Activated CD8-positive, alpha-beta memory T cell treated with anti-CD3 and anti-CD28 coated beads for 1 hour (primary cell): ENCODE data around the gene TTC28.
"Not testable (repeated sequence)": the region's sequence is repeated elsewhere in the genome, so short reads cannot be mapped to it uniquely, and the experiment has no call there.

Source experiments
- DNase-seq, 2 donors: peaks; one replicate each; pipeline ENCODE4 v3.0.0-alpha.2; 2020; ENCODE audit warnings: low read depth in 1 of 2; ENCODE audit errors: extremely low read depth in 1 of 2

Gene TTC28

DNA sequence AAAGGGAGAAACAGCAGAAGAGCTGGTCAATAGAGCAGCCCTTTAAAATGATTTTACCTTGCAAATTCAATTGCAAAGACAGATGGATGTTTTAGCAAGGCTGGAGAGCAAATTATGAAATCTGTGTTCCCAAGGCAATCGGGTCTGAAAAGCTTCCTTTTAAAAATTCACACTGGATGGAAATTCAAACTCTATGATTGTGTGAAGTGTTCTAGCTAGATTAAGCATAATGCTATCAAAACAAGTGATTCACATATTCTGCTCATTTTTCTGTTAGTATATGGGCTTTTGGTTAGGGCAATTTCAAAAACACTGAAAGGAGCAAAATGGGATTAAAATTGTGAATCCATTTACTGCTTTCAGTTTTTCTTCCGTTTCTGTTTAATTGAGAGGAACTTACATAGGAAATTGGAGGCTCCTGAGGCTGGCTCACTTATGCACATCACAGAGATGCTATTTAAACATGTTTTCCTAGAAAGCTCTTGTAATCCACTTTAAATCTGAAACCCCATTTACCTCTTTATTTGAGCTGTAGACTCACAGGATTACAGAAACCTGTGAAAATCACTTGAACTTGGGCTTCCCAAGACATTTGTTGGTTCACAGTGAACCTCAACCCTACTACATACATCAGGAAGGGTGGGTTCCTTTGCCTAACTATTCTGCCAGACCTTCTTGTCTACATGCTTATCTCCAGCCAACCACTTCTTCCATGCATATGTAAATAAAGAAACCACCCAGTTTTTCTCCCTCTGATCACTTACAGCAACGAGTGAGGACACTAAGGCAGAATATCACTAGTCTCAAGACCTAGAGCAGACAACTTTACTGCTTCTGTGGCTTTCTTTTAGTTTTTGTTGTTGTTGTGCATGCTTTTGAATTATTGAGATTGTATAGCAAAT, 558.7 kb downstream of the TTC28 start:
- no peak for DNase-seq

- no peak for DNase-seq
These were observed 560.5 kb downstream of the TTC28 start for GRCh38 chr22:28118957-28119631.

DNA sequence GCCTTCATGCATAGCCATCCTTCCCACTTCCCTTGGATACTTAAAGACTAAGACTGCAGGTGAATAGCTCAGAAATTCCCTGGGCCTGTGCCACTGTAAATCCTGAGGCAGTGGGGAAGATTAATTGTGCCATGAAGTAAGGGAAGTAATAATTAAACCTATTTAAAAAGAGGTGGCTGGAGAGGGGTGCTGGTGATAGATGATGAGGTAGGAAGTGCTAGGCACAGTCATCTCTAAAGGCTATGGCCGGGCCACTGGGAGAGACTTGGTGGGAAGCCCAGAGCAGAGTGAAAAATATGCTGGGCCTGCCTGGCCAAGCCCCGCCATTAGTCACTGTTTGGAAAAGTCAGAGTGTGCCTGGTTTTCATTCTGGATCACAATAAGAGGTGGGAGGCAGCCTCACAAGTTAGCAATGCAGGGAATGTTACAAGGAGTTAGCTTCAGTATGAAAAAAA, 563.4 kb downstream of the TTC28 start:
- DNase-seq: no peak

GRCh38 chr22:28115426-28115825, 564.2 kb downstream of the TTC28 start:
- no peak for DNase-seq

DNA sequence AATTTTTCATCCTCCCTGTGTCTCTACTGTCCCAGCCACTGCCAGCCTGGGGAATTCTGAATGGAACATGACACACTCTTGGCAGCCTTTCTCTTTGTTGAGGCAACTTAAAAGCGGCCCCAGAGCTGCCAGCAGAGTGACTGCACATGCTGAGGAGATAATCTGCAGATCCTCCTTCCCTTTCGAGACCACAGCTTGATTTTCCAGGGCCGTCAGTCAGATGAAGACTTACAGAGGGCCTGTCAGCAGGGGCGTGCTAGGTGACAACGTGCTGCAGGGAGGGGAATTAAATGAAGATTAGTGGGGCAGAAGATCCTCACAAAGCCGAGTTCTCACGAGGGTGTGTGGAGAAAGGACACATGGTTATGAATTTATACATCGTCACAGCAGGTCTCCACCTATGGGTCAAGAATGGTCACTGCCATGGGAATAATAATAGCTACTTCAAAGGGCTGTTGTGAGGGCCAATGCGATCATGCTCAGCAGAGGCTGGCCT, 567.0 kb downstream of the TTC28 start:
- DNase-seq: no peak

- no peak for DNase-seq
These were observed 567.5 kb downstream of the TTC28 start for GRCh38 chr22:28112190-28112544.

- DNase-seq: no peak
These were observed 568.0 kb downstream of the TTC28 start for GRCh38 chr22:28111501-28112189.

GRCh38 chr22:28108851-28109250, 570.8 kb downstream of the TTC28 start:
- DNase-seq: no peak

- DNase-seq: no peak
These were observed 573.0 kb downstream of the TTC28 start for GRCh38 chr22:28106617-28107016.

GRCh38 chr22:28105988-28106387, 573.7 kb downstream of the TTC28 start:
- no peak for DNase-seq

- no peak for DNase-seq
These were observed 574.2 kb downstream of the TTC28 start for GRCh38 chr22:28105413-28105812.

DNA sequence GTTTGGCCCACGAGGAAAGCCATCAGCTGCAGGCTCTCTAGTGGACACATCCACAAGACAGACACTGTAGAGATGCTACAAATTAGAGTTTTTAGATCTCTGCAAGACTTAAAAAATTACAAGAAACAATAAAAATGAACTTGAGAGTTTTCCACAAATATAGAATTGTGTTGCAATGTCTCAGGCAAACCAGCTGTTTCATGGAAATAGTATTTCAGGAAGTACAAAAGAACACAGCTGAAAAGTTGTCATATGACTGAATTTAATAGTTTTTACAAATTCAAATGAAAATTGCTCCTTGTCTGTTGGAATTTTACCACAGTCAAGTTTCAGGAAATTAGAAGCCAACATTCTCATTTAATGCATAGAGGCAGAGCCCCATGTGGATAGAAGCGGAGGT, 576.0 kb downstream of the TTC28 start:
- DNase-seq: no peak

DNA sequence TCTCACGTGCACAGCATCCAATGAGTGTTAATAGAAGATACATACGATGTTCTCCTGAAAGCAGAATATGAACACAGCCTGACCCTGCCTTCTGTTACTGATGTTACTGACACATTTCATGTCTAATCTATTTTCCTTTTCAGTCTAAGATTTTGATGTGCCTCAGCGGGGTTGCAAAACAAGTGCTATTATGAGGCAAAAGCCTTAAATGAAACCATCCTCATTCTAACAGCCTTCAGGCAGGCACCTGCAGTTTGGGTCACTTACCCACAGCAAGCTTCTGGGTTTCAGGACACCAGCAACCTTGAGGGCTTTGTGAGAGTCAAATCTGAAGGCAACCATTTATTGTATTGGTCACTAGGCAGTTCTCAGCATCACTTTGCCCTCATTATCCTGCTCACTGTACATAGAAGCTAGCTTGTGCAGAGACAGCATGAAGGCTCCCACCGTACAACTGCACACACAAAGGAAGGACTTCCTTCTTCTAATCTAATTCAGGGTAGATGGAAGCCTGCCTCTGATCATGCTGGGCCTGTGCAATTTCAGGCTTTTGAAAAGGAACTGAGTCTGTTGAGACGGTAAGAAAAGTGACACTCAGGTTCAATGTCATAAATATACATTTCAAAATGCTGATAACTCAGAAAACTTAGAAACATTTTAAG, 577.4 kb downstream of the TTC28 start:
- no peak for DNase-seq

GRCh38 chr22:28097627-28098026, 582.0 kb downstream of the TTC28 start:
- no peak for DNase-seq

- DNase-seq: no peak
These were observed 583.5 kb downstream of the TTC28 start for GRCh38 chr22:28096161-28096560.

DNA sequence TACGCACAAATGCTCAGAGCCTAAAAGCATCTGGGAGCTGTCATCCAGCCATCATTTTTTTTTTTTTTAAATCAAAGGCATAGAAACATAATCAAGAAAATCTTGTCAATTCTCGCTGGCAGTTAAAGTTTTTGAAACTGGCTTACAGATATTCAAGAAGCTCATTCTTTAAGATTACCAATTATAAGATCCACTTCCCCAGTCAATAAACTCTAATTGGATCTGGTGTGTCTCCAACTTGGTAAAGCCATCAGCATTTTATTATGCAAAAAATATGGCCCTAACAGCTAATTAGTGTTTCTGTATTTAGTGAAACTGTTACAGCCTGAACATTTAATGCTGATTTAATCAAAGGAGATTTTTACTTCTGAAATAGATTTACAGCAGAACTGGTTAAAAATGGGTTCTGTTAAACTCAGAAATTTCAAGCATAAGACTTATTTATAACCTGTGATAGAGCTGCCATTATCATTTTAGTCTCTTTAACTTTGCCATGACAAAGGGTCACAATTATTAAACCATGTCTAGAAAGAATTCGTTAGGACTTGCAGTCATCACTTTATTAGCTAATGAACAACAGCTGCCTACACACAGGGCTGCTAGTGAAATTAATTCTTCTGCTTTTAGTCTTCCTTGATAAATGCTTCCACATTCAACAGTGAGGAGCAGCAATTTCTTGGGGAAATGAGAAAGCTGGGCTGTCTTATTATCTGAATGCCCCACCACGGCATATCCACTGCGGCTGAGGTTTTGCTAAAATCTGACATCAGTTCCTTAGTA, 584.1 kb downstream of the TTC28 start:
- no peak for DNase-seq

DNA sequence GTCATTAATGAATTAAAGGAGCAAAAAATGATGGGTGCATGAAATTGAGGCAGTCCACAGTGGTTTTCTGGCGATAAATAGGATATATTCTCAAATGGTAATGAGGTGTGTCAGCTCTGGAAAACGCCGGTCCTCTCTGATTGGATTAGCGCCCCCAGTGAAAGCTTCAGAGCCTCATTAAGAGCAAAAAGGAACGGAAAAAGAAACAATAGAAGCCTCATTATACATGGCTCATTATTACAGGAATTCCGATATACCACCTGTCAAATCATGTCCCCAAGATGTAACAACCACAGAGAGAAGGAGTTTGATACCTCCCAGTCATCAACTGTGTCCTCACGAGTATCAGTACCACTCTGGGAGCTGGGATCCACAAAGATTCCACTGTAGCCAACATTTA, 584.9 kb downstream of the TTC28 start:
- DNase-seq: no peak

GRCh38 chr22:28093711-28094110, 585.9 kb downstream of the TTC28 start:
- no peak for DNase-seq

DNA sequence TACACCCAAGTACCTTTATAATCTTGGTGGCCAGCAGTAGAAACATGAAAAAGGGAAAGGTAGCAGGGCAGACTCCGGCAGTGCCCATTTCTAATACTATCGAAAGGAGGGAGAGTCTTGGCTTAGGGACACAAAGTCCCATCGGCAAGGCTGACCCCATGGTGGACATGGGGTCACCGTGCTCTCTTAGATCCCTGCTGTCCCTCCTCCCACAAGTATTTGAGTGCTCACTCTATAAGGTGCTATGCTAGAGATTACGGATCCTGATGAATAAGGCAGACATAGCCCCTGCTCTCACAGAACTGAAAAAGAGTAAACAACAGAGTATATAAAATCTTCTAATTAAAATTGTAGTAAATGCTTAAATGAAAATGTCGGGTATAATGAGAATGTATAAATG, 588.2 kb downstream of the TTC28 start:
- no peak for DNase-seq

DNA sequence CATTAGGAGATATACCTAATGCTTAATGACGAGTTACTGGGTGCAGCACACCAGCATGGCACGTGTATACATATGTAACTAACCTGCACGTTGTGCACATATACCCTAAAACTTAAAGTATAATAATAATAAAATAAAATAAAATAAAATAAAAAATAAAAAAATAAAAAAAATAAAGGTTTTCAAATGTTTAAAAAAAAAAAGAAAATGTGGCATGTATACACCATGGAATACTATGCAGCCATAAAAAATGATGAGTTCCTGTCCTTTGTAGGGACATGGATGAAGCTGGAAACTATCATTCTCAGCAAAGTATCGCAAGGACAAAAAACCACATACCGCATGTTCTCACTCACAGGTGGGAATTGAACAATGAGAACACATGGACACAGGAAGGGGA, 590.1 kb downstream of the TTC28 start:
- not testable (repeated sequence) for DNase-seq
